Heart left ventricle (tissue), 16 donors: ENCODE measurements around the gene CDK6. TPM values are rescaled to one million over a fixed set of nuclear protein-coding genes. Genes with fewer than 3 reads are reported as not detected.

Experiments
- ATAC-seq, 4 donors: fragments of 200-7000 bp; cut with Tn5 transposase; one replicate each; pipeline ENCODE4 v1.9.1; 2020 to 2022; ENCODE audit warnings: moderate library complexity in 4 of 4, mild to moderate bottlenecking in 3 of 4, moderate number of reproducible peaks in 1 of 4
- DNase-seq, 5 donors: peaks; one replicate each; pipeline ENCODE4 v3.0.0-alpha.2; 2020
- H3K27ac ChIP-seq, 12 donors: fragments of 200-600 bp; sonication (generic) in 4 of 12; one replicate each; pipeline versions ENCODE4 v1.5.0 to v1.8.0; 2016 to 2022; ENCODE audit warnings: mild to moderate bottlenecking in 2 of 12
- H3K27me3 ChIP-seq, 9 donors: fragments of 200-600 bp; sonication (generic) in 2 of 9; one replicate each; pipeline versions ENCODE4 v1.5.1 to v1.8.0; 2016 to 2022; ENCODE audit warnings: mild to moderate bottlenecking in 3 of 9
- H3K36me3 ChIP-seq, 9 donors: fragments of 200-600 bp; sonication (generic) in 2 of 9; one replicate each; pipeline versions ENCODE4 v1.5.0 to v1.8.0; 2018 to 2022; ENCODE audit warnings: mild to moderate bottlenecking in 2 of 9
- H3K4me1 ChIP-seq, 12 donors: fragments of 200-600 bp; sonication (generic) in 4 of 12; one replicate each; pipeline versions ENCODE4 v1.5.0 to v1.8.0; 2016 to 2022; ENCODE audit warnings: mild to moderate bottlenecking in 3 of 12
- H3K4me3 ChIP-seq, 12 donors: fragments of 200-600 bp; sonication (generic) in 4 of 12; one replicate each; pipeline versions ENCODE4 v1.5.0 to v1.8.0; 2017 to 2022; ENCODE audit warnings: mild to moderate bottlenecking in 9 of 12, moderate library complexity in 4 of 12
- H3K9me3 ChIP-seq, 12 donors: fragments of 200-600 bp; sonication (generic) in 4 of 12; one replicate each; pipeline versions ENCODE4 v1.5.0 to v1.8.0; 2016 to 2022; ENCODE audit warnings: mild to moderate bottlenecking in 1 of 12
- POLR2A ChIP-seq, 2 donors: fragments of 450-650 bp; IDR thresholded peaks; one replicate each; pipeline ENCODE4 v1.6.1; 2017; ENCODE audit warnings: antibody characterized with exemption in 2 of 2, mild to moderate bottlenecking in 2 of 2, moderate library complexity in 2 of 2
- WGBS, 4 donors: extraction: QIAGEN DNeasy Blood & Tissue Kit in 2 of 4; methylation state at CpG; one replicate each; pipeline versions ENCODE4 v1.1.5 to v1.1.7; 2013 to 2018; 5-methylcytosine and 5-hydroxymethylcytosine counted together
- intact Hi-C, 10 donors: fragments of 100-400 bp; cut with DNase I; formaldehyde crosslinking; loops; one replicate each; pipeline versions ENCODE4 v1.11.1 to v1.14.2; 2022
- polyA plus RNA-seq, 2 donors: library from polyadenylated mRNA; stranded (reverse); fragments of 200-250 nt; gene quantifications; one replicate each; pipeline ENCODE4 v1.2.3, GENCODE V29; 2013
- total RNA-seq, 9 donors: library from RNA; depleted of rRNA in 2 of 9; stranded (reverse); fragments of >200 nt in 2 of 9; fragmentation: NEBNext Ultra II Directional in 3 of 9; extraction: Animal tissue kit (Norgen Biotek cat#: 25700) in 3 of 9; gene quantifications; one replicate each; pipeline versions ENCODE4 v1.1.0 to v1.2.4, GENCODE V29; 2016 to 2023
- TF ChIP-seq, protein P1 (sequence below), 12 donors: fragments of 200-600 bp; sonication (generic) in 4 of 12; IDR thresholded peaks; one replicate each; pipeline versions ENCODE4 v1.5.0 to v1.8.0; 2018 to 2022; ENCODE audit warnings: antibody characterized with exemption in 12 of 12, mild to moderate bottlenecking in 5 of 12
- donor health status: ischemic (EF 13 %, LVEDD 7.1; RV severe dilation, severe dysfunction).
- donor health status: healthy with polysubstance abuse.
- donor health status: DM: no; HTN: yes; CAD: no.
- donor health status: DM: no; HTN: no; CAD: no.
- donor health status: ischemic (EF 25% LVEDD 6.9; RV normal size, moderate dysfunction).
- donor health status: ischemic (EF 25% LVEDD 5.7; RV mildly dilated, moderate dysfunction).
- donor health status: healthy.
- donor health status: DM: yes; HTN: yes; CAD: no.
- donor health status: ischemic (EF 35%, LVEDD 5.7; RV mildly dilated, moderate dysfunction).
- donor health status: nonischemic (EF 11% LVEDD 7.7; RV severe dilation, severe dysfunction).
- donor health status: DM: yes; HTN: yes; CAD: no.
- donor health status: PGD.
- donor health status: ischemic (EF 29% LVEDD 5.4; RV normal size, mild dysfunction).
- donor health status: nonischemic (EF 23%, LVEDD 6.1; RV moderate dilation, normal function).

CDK6 gene
- total and polyA plus RNA-seq, 11 donors, result 2.2 to 40.5 (median 18.7) TPM

DNA sequence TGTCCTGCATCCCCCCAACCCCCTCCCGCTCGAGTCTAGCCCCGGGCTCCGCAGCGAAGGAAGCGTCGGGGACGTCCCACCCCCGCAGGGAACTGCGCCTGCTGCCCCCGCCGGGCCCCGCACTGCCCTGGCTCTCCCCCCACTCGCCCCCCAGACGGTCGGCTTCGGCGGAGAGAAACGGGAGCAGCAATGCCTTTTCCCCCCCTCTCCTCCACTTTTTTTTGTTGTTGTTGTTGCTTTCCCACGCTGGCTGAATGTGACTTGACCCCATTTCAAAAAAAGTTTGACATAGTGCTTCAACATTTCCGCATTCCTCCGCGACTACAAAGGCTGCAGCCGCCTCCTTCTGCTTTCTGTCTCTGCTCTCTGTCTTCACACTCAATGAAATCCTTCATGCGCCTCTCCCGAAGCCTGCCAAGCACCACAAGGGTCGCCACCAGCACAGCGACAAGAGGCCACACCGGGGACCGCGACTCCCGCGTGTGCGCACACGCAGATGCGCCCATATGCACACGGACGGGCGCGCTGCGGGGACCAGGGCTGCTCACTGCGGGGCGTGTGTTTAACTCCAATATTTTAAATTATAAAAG, 1.0 kb downstream of the CDK6 start:
- no peak for TF ChIP-seq POLR2A (IDR thresholded peaks at IDR 0.05)
- 0 to 1% (median 0%) methylated on average over 34 to 43 of the region's 43 CpGs for WGBS, 4 donors
- H3K4me1 ChIP-seq, result peaks cover 0 to 37% (median 10%) of the 10 kb centered on the region in 12 donors
- H3K4me3 ChIP-seq, result peak overlapping the region; percentile 65 to 91 (median 85)
- no peaks in the 10 kb centered on the region for H3K36me3 ChIP-seq
- intact Hi-C loops, result loop anchor here in 7 of 10 donors (2.0 to 10.0 kb wide), 5 partner anchors 51 to 219 kb away; no protein-coding TSS in a partner anchor
- H3K9me3 ChIP-seq, result no peaks in the 10 kb centered on the region
- peak overlapping the region; percentile 87 to 97 (median 92) for H3K27ac ChIP-seq
- DNase-seq, result peak; percentile 46 to 69 (median 64)
- peak; percentile 3 to 29 (median 10) for ATAC-seq
- no peaks in the 10 kb centered on the region for H3K27me3 ChIP-seq

DNA sequence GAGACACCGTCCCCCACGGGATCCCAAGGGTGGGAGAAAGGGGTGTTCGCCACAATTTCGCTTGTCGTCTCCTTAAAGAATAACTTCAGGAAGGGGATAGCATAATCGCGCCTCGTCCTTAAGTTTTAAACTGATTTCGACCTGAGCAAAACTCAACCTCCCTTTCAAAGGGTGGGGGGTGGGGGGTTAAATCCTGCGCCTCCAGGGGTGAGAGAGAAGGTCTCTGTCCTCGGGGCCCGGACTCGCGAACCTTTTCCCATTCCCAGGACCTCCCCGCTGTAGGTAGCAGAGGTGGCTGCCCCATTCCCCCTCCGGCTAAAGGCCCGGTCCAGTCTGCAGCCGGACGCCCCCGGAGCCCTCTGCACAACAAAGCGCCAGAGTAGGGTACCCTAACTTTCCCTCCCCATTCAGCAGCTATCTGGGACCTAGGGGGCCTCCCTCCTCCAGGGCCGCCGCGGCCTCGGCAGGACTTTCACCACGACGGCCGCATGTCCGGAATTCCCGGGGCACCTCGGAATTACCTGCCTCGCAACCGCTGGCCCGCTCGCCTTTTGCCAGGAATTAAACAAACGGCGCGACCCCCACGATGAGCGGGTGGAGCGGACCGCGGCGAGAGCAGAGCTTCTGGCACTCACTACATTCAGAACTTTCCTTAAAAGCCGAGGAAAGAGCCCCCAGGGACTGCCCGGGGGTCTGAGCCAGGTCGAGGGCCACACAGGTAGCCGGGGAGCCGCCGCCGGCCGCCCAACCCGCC, 1.7 kb downstream of the CDK6 start:
- ATAC-seq (peak in 1 of 4 donors; percentile 7), DNase-seq (peak; percentile 23 to 73 (median 29))
- intact Hi-C loops, result loop anchor here (2.0 to 10.0 kb wide), 10 partner anchors 37 to 223 kb away; no protein-coding TSS in a partner anchor
- Histone ChIP-seq H3K27ac (peak overlapping the region; percentile 87 to 97 (median 92)), H3K27me3 (no peaks in the 10 kb centered on the region), H3K4me1 (peaks cover 0 to 44% (median 15%) of the 10 kb centered on the region in 12 donors), H3K4me3 (peak overlapping the region; percentile 65 to 91 (median 85)), H3K36me3 (no peaks in the 10 kb centered on the region), H3K9me3 (no peaks in the 10 kb centered on the region)
- 0 to 1% (median 1%) methylated on average over 19 to 53 of the region's 53 CpGs for WGBS, 4 donors
- TF ChIP-seq, protein P1, sequence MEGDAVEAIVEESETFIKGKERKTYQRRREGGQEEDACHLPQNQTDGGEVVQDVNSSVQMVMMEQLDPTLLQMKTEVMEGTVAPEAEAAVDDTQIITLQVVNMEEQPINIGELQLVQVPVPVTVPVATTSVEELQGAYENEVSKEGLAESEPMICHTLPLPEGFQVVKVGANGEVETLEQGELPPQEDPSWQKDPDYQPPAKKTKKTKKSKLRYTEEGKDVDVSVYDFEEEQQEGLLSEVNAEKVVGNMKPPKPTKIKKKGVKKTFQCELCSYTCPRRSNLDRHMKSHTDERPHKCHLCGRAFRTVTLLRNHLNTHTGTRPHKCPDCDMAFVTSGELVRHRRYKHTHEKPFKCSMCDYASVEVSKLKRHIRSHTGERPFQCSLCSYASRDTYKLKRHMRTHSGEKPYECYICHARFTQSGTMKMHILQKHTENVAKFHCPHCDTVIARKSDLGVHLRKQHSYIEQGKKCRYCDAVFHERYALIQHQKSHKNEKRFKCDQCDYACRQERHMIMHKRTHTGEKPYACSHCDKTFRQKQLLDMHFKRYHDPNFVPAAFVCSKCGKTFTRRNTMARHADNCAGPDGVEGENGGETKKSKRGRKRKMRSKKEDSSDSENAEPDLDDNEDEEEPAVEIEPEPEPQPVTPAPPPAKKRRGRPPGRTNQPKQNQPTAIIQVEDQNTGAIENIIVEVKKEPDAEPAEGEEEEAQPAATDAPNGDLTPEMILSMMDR (IDR thresholded peaks at IDR 0.05), result no peak
- TF ChIP-seq POLR2A (IDR thresholded peaks at IDR 0.05), result no peak

DNA sequence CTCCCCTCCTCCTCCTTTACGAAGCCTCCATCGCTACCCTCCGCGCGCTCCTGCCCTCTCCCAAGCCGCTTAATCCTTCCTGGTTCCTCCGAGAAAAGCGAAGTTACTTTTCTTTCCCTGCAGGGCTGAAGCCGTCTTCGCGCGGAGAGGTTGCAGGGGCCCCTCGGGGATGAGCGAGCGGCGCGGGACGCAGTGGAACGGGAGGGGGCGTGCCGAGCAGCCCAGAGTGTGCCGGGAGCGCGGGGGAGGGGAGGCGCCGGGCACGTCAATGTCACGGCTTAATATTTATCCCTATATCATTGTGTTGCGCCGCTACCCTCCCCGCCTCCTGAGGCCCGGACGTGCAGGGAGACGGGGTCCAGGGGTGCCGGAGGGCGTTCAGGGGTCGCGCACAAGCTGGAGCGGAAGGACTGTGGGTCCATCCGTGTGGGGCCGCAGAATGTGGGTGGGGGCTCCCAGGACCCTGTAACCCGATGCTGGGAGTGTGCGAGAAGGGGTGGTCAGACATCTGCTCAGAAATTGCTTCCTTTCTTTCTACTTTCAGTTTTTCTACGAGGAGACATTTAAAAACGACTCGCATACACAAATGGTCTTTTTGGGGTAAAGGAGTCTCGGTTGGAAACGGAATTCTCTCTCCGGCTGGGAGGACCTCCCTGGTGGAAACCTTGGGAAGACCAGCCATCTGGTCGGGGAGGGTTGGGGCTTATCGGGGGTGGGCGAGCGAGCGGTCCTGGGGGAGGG, 2.4 kb downstream of the CDK6 start:
- no peaks in the 10 kb centered on the region for H3K9me3 ChIP-seq
- H3K4me3 ChIP-seq, result peak overlapping the region; percentile 65 to 91 (median 85)
- H3K27me3 ChIP-seq, result no peaks in the 10 kb centered on the region
- no peaks in the 10 kb centered on the region for H3K36me3 ChIP-seq
- intact Hi-C loops, result loop anchor here in 9 of 10 donors (1.0 to 10.0 kb wide), 14 partner anchors 37 to 305 kb away; partner anchors contain the start of genes PEX1 (in 1 of the 9) and RBM48 (in 1 of the 9)
- ATAC-seq (peak; percentile 77 to 87 (median 86)), DNase-seq (peak; percentile 87 to 91 (median 90))
- peak overlapping the region; percentile 87 to 97 (median 92) for H3K27ac ChIP-seq
- WGBS, 4 donors, result 0 to 1% (median 0%) methylated on average over 50 to 54 of the region's 54 CpGs
- TF ChIP-seq, protein P1 (IDR thresholded peaks at IDR 0.05), result peak in 10 of 12 donors; percentile 6 to 58 (median 40)
- peak in 1 of 2 donors; percentile 55 for TF ChIP-seq POLR2A (IDR thresholded peaks at IDR 0.05)
- peaks cover 0 to 48% (median 19%) of the 10 kb centered on the region in 12 donors for H3K4me1 ChIP-seq

DNA sequence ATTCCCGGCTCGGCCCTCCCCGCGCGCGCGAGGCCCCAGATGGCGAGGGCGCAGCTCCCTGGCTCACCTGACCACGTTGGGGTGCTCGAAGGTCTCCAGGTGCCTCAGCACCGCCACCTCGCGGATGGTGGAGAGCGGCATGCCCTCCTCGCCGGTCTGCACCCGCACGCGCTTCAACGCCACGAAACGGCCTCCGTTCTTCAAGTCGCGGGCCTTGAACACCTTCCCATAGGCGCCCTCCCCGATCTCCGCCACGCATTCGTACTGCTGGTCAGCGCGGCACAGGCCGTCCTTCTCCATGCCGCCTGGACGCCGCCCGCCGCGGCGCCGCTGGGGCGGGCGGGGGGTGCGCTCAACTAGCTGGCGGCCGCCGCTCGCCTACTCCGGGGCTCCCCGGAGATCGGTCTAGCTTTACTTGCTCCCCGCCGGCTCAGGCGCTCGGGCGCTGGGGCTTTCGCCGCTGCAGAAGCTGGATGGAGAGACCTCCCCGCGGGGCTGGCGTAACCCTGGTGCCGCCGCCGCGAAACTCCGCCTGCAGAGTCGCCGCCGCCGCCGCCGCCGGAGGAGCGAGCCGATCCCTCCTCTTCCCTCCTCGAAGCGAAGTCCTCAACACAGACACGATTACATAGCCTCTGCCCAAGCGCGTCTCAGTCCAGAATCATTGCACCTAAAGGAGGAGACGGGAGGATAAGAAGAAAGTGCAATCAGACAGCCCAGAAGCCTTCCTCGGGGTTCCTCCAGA, 3.2 kb downstream of the CDK6 start:
- no peaks in the 10 kb centered on the region for H3K27me3 ChIP-seq
- WGBS, 4 donors, result 0 to 1% (median 0%) methylated on average over 26 to 83 of the region's 83 CpGs
- H3K9me3 ChIP-seq, result no peaks in the 10 kb centered on the region
- ATAC-seq (peak; percentile 59 to 85 (median 79)), DNase-seq (peak; percentile 85 to 93 (median 89))
- H3K4me3 ChIP-seq, result peak overlapping the region; percentile 65 to 91 (median 85)
- peak in 1 of 2 donors; percentile 25 for TF ChIP-seq POLR2A (IDR thresholded peaks at IDR 0.05)
- TF ChIP-seq, protein P1 (IDR thresholded peaks at IDR 0.05), result peak; percentile 72 to 93 (median 83)
- intact Hi-C loops, result loop anchor here in 9 of 10 donors (1.0 to 10.0 kb wide), 14 partner anchors 36 to 304 kb away; partner anchors contain the start of genes PEX1 (in 1 of the 9) and RBM48 (in 1 of the 9)
- H3K36me3 ChIP-seq, result peaks cover 0 to under 1% (median 0%) of the 10 kb centered on the region in 9 donors
- H3K4me1 ChIP-seq, result peaks cover 1 to 54% (median 20%) of the 10 kb centered on the region in 12 donors
- peak overlapping the region; percentile 87 to 97 (median 92) for H3K27ac ChIP-seq
